ENCODE results near the gene ACAA1.
"Not testable (repeated sequence)": the region's sequence is repeated elsewhere in the genome, so short reads cannot be mapped to it uniquely, and the experiment has no call there.

ACAA1 gene

DNA sequence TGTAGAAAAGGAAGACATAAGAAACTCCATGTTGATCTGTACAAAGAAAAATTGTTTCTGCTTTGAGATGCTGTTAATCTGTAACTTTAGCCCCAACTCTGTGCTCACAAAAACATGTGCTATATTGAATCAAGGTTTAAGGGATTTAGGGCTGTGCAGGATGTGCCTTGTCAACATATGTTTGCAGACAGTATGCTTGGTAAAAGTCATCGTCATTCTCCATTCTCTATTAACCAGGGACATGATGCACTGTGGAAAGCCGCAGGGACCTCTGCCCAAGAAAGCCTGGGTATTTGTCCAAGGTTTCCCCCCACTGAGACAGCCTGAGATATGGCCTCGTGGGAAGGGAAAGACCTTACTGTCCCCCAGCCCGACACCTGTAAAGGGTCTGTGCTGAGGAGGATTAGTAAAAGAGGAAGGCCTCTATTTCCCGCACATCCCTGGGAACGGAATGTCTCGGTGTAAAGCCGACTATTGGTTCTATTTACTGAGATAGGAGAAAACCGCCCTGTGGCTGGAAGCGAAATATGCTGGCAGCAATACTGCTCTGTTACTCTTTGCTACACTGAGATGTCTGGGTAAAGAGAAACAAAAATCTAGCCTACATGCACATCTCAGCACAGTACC, 2.3 kb downstream of the ACAA1 start:
- DNase-seq = not testable (repeated sequence)

GRCh38 chr3:38133557-38134405, 3.1 kb downstream of the ACAA1 start:
- DNase-seq = no peak

GRCh38 chr3:38133209-38133556, 3.7 kb downstream of the ACAA1 start:
- DNase-seq = no peak

GRCh38 chr3:38131621-38132369, 5.1 kb downstream of the ACAA1 start:
- no peak for DNase-seq

DNA sequence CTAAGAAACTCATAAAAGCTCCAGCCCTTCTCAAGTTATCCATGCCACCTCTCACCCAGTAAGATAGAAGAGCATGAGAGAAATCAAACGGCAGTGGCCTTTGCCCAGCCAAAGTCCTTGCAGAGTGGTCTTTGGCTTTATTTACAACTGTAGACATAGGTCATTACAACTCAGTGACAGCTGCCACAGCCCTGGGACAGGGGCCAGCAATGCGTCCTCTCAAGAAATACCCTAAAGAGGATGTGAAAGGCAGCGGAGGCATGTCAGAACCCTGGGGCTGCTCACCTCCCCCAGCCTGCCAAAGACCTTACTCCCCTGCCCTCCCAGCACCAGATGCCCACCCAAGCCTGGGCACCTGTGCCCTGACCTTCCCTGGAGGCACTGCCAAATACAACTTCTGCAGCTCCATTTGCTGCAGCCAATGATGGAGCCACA, 6.3 kb downstream of the ACAA1 start:
- DNase-seq = no peak

GRCh38 chr3:38129058-38129457, 7.9 kb downstream of the ACAA1 start:
- no peak for DNase-seq

DNA sequence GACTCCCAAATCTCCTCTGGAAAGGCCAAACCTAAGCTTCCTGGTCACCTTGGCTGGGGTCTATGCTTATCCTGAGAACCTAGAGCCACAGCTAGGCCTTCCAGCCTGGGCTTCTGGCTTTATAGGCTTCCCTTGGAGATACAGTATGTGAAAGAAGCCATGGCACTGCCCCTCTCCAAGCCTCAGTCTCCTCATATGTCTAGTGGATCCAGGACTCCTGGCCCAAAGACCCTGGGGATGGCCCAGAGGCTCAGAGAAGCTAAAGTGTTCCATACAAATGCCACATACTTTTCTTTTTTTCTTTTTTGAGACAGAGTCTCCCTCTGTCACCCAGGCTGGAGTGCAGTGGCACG, 8.6 kb downstream of the ACAA1 start:
- no peak for DNase-seq

- DNase-seq = no peak
Observed at GRCh38 chr3:38127611-38128302, 9.2 kb downstream of the ACAA1 start.

DNA sequence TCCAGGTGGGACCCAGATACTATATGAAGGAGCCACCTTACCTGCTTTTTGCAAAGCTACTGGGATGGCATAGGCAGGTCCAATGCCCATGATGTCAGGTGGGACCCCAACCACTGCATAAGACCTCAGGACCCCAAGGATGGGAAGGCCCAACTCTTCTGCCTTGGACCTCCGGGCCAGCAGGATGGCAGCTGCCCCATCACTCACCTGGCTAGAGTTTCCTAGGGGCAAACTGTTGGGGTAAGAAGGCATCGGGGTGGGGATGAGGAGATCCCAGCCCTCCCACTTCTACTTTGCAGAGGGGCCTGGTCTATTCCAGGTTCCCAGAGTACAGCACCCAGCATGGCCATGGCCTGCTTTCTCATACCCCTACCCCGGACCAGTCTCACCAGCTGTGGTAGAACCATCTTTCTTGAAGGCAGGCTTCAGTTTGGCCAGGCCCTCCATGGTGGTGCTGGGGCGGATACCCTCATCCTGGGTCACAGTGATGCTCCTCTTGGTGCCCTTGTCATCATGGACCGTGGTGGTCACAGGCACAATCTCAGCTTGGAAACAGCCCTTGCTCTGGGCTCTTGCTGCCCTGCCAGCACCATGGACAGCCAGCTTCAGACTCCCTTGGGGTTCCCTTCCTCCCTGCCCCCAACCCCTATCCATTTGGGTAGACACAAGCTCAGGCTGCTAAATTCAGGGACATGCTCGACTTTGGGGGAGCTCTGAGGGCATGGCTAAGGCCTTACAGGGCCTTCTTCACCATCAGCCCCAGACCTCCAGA, 10.6 kb downstream of the ACAA1 start:
- no peak for DNase-seq

DNA sequence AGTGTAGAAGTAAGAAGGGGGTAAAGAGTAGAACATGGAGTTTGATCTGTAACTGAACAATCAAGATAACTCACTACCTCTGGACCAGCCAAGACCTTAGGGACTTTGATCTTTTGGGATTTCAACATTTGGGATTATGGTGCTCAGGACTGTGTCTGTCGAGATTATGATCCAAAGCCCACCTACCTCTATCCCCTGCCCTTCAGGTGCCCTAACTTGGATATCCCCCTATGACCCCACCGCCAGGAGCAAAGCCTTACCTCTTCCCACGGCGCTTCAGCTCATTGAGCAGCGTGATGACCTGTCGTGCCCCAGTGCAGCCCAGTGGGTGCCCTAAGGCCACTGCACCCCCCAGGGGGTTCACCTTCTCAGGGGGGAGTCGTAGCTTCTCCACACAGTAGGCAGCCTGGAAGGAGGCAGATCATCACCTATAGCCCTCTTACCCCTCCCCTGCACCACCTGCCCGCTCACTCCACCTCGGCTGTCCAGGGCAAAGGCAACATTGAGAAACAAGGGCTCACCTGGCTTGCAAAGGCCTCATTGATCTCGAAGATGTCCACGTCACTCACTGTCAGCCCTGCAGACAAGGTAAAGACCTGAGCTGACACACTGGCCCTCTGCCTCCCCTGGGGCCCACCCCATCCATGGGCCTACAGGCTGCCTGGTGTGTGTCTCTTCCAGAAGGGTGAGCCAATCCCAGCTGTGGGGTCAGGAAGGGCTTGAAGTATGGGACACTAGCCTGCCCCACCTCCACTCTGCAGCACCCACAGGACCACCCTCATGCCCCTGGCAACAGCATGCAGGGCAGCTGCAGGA, 11.4 kb downstream of the ACAA1 start:
- DNase-seq = no peak

- DNase-seq = no peak
Observed at GRCh38 chr3:38124324-38125122, 12.4 kb downstream of the ACAA1 start.

- no peak for DNase-seq
Observed at GRCh38 chr3:38122712-38123290, 14.1 kb downstream of the ACAA1 start.

DNA sequence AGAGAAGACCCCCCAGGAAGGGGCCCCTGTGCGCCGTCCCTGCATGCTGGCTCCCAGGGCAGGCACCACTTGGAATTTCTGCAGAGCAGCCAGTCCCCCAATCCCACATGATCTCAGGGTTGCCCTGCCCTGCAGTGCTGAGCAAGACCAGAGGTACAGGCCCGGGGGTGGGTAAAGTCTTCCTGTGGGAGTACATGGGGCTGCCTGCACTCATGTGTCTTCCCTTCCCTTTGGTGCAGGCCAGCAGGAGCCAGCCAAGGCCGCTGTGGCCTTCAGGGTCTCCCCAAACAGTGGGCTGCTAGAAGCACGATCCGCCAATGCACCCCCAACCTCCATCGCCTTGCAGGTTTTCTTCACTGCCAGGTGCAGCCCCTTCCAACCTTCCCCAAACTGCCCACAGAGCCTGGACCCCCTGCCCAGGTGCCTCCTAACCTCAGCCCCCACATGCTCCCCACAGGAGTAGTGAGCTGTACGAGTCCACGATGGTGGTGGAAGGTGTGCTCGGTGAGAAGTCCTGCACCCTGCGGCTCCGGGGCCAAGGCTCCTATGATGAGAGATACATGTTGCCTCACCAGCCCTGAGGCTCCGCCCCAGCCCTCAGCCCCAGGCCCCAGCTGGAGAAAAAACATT, 15.0 kb downstream of the ACAA1 start:
- no peak for DNase-seq

GRCh38 chr3:38121451-38121831, 15.5 kb downstream of the ACAA1 start:
- DNase-seq = no peak

- no peak for DNase-seq
Observed at GRCh38 chr3:38120693-38121450, 16.1 kb downstream of the ACAA1 start.

DNA sequence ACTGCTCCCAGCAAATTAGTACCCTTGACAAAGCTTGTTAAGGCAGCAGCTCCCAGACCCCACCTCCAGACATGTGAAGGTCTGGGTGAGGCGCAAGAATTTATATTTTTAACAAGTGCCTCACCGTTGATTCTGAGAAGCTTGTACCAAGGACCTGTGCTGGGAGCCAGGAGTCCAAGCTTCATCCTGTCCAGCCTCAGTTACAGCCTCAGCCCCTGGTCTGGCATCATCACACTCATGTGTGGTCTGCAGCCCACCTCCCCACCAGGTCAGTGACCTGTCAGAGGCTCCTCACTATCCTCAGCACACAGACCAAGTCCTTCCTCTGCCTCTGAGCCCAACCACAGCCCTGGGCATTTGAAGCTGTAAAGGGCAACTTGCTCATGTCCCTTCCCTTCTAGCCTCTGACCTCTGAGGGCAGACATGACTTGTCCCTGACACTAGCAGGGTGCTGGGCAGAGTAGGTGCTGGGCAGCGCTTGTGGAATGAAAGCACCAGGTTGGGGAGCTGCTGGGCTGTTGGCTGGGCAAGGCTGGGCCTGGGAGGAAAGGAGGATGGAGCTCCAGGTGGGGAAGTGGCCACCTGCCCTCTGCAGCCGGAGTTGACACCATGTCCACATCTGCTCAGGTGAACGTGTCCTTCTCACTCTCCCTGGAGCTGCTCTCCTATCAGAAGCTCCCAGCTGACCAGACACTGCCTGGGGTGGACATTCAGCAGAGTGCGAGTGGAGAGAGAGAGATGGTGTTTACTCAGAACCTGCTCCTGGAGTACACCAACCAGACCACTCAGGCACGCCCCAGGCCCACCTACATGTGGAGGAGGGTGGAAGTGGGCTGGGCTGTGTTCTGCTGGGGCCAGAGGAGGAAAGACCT, 16.9 kb downstream of the ACAA1 start:
- no peak for DNase-seq

DNA sequence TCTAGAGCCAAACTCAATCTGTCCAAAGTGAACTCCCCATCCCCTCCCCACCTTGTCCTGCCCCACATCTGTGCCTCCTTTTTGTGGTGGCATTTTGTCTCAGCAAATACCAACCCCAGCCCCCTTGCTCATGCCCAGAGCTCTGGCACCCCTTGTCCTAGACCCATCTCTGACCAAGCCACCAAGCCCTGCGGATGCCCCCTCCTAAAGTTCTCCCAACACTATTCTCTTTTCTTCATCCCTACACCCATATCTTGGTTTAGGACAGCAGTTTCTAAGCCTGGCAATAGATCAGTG, 17.7 kb downstream of the ACAA1 start:
- DNase-seq = no peak
